ENCODE data around the gene FAM3C. TPM values are rescaled to one million over a fixed set of nuclear protein-coding genes. Genes with fewer than 3 reads are reported as not detected.
A peak's percentile ranks its signal among the peaks of the same experiment; 100 is the strongest.
"Not testable (repeated sequence)": the region's sequence is repeated elsewhere in the genome, so short reads cannot be mapped to it uniquely, and the experiment has no call there.

The FAM3C gene, protein sequence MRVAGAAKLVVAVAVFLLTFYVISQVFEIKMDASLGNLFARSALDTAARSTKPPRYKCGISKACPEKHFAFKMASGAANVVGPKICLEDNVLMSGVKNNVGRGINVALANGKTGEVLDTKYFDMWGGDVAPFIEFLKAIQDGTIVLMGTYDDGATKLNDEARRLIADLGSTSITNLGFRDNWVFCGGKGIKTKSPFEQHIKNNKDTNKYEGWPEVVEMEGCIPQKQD
- total RNA-seq: 37.4 and 42.0 TPM in 2 replicates
- long read RNA-seq, transcript FAM3C-201 (10 exons, 2,508 nt): major isoform, 7 of 18 reads
- long read RNA-seq, partial matches to known transcripts: 10 of 18 reads
- long read RNA-seq, other reads (novel, unspliced or antisense): 1 of 18 reads

DNA sequence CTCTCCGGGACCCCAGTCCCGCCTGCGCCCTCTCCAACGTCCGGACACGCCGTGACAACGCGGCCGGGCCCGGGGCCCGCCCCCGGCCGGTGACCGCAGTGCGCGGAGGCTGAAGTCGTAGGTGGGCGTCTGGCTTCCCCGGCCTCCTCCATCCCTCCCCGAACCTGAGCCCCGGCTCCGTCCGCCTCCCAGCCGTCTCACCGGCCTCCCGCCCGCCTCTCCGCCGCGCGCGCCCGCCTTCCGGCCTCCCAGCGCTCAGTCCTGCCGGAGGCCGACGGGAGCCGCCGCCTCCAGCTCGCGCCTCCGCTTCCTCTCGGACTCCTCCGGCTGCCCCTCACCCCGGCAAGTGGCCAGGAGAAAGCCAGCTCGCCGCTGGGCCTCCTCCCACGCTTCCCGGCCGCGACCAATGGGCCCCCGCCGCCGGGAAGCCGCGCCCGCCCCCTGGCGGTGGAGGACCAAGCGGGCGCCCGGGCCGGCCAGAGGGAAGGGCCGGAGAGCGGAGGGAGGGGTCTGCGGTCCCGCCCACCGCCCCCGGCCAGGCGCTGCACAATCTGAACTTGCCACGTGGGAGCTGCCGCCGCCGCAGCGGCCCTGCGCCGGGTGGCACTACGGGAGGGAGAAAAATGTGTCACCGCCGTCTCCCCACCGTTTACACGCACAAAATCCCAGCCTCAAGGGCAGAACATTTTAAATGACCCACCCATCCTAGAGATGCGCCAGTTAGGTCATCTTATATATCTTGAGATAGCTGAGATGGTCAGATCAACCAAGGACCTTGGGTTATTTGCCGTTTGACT lies at the start of gene FAM3C:
FAM3C (minus strand) TSS at position 348 of the 797 bp plus-strand sequence. CDS start 13,339 bp downstream, outside the sequence.
- H3K27me3 Mint-ChIP-seq (ENCODE audit: unreplicated experiment): no peaks in the 10 kb centered on the region
- H3K9me3 Mint-ChIP-seq (ENCODE audit: unreplicated experiment): peaks cover 4% of the 10 kb centered on the region
- peaks cover 13% of the 10 kb centered on the region for H3K4me1 Mint-ChIP-seq (ENCODE audit: unreplicated experiment)
- H3K27ac Mint-ChIP-seq (ENCODE audit: unreplicated experiment): peak within 1 kb of the TSS; percentile 86
- peaks cover 7% of the 10 kb centered on the region for H3K36me3 Mint-ChIP-seq (ENCODE audit: unreplicated experiment)
- TF ChIP-seq, protein P1, sequence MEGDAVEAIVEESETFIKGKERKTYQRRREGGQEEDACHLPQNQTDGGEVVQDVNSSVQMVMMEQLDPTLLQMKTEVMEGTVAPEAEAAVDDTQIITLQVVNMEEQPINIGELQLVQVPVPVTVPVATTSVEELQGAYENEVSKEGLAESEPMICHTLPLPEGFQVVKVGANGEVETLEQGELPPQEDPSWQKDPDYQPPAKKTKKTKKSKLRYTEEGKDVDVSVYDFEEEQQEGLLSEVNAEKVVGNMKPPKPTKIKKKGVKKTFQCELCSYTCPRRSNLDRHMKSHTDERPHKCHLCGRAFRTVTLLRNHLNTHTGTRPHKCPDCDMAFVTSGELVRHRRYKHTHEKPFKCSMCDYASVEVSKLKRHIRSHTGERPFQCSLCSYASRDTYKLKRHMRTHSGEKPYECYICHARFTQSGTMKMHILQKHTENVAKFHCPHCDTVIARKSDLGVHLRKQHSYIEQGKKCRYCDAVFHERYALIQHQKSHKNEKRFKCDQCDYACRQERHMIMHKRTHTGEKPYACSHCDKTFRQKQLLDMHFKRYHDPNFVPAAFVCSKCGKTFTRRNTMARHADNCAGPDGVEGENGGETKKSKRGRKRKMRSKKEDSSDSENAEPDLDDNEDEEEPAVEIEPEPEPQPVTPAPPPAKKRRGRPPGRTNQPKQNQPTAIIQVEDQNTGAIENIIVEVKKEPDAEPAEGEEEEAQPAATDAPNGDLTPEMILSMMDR (IDR thresholded peaks at IDR 0.05): peak; percentile 98
- H3K4me3 Mint-ChIP-seq (ENCODE audit: unreplicated experiment): peak within 1 kb of the TSS; percentile 89
- peak; percentile 98 for DNase-seq (ENCODE audit: extremely low spot score, unreplicated experiment)

DNA sequence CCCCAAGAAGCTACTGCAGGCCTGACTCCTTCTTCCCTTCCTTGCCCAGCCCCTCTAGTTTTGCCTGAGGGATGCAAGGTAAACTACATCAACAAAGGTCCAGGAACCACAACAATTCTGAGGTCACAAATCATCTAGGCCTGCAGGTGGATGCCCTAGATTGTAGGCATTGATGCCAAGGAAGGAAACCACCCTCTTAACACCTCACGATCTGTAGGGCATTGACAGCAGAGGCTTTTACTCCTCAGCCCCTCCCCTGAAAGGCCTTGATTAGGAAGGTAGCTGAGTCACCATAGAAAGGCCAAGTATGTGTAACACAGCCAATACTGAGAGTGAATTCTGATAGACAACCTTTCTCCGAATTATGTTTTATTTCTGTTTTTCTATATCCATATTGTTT lies 46.7 kb upstream of the FAM3C start:
- Mint-ChIP-seq H3K27me3 (ENCODE audit: unreplicated experiment) (no peaks in the 10 kb centered on the region), H3K4me3 (ENCODE audit: unreplicated experiment) (no peak overlapping the region), H3K9me3 (ENCODE audit: unreplicated experiment) (peaks cover 4% of the 10 kb centered on the region), H3K27ac (ENCODE audit: unreplicated experiment) (no peak overlapping the region), H3K4me1 (ENCODE audit: unreplicated experiment) (peaks cover 29% of the 10 kb centered on the region), H3K36me3 (ENCODE audit: unreplicated experiment) (no peaks in the 10 kb centered on the region)
- DNase-seq (ENCODE audit: extremely low spot score, unreplicated experiment): no peak
- TF ChIP-seq, protein P1 (IDR thresholded peaks at IDR 0.05): no peak

DNA sequence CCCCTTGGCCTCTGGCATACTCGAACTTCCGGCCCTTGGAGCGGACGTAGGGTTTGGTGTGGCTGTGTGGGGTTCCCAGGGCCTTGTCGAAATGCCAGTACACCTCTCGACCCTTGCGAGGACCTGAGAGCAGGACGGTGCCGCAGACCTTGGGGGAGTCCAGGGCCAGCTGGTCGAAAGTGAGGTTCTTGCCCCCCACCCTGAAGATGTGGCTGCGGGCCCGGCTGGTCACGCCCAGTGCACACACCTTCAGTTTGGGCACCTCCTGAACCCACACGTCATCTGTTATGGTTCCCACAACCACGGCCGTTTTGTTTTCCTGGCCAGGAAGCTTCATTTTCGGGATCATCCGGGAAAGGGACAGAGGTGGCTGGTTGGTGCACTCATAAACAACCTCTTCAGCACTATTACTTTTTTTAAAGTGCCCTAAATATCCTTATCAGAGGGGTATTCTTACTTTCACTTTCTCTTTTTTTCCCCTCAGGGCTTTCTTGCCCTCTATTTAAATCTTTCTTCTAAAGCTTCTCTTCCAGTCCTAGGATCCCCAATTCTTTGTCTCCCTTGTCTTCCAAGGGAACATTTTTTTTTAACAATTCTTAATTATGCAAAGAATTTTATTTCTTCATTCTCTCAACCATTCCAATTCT lies 44.9 kb upstream of the FAM3C start:
- peaks cover 17% of the 10 kb centered on the region for H3K4me1 Mint-ChIP-seq (ENCODE audit: unreplicated experiment)
- H3K9me3 Mint-ChIP-seq (ENCODE audit: unreplicated experiment): peaks cover 4% of the 10 kb centered on the region
- H3K4me3 Mint-ChIP-seq (ENCODE audit: unreplicated experiment): no peak overlapping the region
- DNase-seq (ENCODE audit: extremely low spot score, unreplicated experiment): no peak
- peak overlapping the region; percentile 61 for H3K27ac Mint-ChIP-seq (ENCODE audit: unreplicated experiment)
- TF ChIP-seq, protein P1 (IDR thresholded peaks at IDR 0.05): no peak
- no peaks in the 10 kb centered on the region for H3K27me3 Mint-ChIP-seq (ENCODE audit: unreplicated experiment)
- H3K36me3 Mint-ChIP-seq (ENCODE audit: unreplicated experiment): no peaks in the 10 kb centered on the region

DNA sequence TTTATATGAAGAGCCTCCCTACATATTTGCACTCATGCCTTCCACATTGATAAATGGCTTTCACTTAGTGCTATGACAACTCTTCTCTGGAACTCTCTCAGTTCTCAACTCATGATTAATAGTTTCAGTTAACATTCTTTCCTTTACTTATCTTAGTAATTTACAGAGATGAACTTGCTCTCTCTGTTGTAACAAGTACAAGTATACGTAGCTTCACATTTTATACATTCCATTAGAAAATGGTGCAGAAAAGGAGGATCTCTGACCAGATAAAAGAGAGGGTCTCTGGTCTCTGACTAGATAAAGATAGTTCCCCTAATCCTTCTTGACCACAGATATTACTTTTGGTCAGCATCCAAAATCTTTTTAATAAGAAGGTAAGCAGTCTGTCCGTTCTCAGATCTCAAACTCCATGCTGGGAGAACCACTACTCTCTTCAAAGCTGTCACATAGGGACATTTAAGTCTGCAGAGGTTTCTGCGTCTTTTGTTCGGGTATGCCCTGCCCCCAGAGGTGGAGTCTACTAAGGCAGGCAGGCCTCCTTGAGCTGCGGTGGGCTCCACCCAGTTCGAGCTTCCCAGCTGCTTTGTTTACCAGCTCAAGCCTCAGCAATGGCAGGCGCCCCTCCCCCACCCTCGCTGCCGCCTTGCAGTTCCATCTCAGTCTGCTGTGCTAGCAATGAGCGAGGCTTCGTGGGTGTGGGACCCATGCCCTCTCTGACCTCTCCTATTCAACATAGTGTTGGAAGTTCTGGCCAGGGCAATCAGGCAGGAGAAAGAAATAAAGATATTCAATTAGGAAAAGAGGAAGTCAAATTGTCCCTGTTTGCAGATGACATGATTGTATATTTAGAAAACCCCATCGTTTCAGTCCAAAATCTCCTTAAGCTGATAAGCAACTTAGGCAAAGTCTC lies 42.2 kb upstream of the FAM3C start:
- peak overlapping the region; percentile 63 for H3K4me3 Mint-ChIP-seq (ENCODE audit: unreplicated experiment)
- H3K36me3 Mint-ChIP-seq (ENCODE audit: unreplicated experiment); H3K27me3 Mint-ChIP-seq (ENCODE audit: unreplicated experiment); DNase-seq (ENCODE audit: extremely low spot score, unreplicated experiment); H3K9me3 Mint-ChIP-seq (ENCODE audit: unreplicated experiment): not testable (repeated sequence)
- H3K27ac Mint-ChIP-seq (ENCODE audit: unreplicated experiment): peak overlapping the region; percentile 80
- TF ChIP-seq, protein P1 (IDR thresholded peaks at IDR 0.05): peak; percentile 29
- peaks cover 17% of the 10 kb centered on the region for H3K4me1 Mint-ChIP-seq (ENCODE audit: unreplicated experiment)
